ENCODE data around the gene PLA2G2D. TPM values are rescaled to one million over a fixed set of nuclear protein-coding genes. Genes with fewer than 3 reads are reported as not detected.

Gene PLA2G2D
- total RNA-seq, 2 donors from 2014 or later: not detected

Other genes with a start within 250 kb of the PLA2G2D start
- 10 to 100 TPM; 11.5 to 16.6 TPM for gene OTUD3, start 237.1 kb downstream of the PLA2G2D start, total RNA-seq
- gene PLA2G2E, start 195.9 kb downstream of the PLA2G2D start, total RNA-seq: not detected
- gene PLA2G2A, start 139.9 kb downstream of the PLA2G2D start, total RNA-seq: not detected
- not detected for gene PLA2G5, start 49.3 kb downstream of the PLA2G2D start, total RNA-seq
- gene PLA2G2F, start 19.8 kb upstream of the PLA2G2D start, total RNA-seq: not detected
- under 1 TPM; 0.37 to 0.63 TPM for gene UBXN10, start 66.6 kb upstream of the PLA2G2D start, total RNA-seq
- gene PLA2G2C, start 67.0 kb upstream of the PLA2G2D start, total RNA-seq: under 1 TPM; 0.06 to 0.26 TPM
- gene VWA5B1, start 171.3 kb upstream of the PLA2G2D start, total RNA-seq: under 1 TPM in 1 of 2 donors, not detected in 1; 0.05 TPM

Data from activated T-helper 17 cell treated with anti-CD3 and anti-CD28 coated beads, Interleukin-2, amount 50 U/mL, for 72 hours (primary cell).